ENCODE measurements around the gene VWF.
"Not testable (repeated sequence)": the region's sequence is repeated elsewhere in the genome, so short reads cannot be mapped to it uniquely, and the experiment has no call there.

Gene VWF

GRCh38 chr12:6029401-6029800 lies 95.1 kb downstream of the VWF start:
- FAIRE-seq, result no peak

DNA sequence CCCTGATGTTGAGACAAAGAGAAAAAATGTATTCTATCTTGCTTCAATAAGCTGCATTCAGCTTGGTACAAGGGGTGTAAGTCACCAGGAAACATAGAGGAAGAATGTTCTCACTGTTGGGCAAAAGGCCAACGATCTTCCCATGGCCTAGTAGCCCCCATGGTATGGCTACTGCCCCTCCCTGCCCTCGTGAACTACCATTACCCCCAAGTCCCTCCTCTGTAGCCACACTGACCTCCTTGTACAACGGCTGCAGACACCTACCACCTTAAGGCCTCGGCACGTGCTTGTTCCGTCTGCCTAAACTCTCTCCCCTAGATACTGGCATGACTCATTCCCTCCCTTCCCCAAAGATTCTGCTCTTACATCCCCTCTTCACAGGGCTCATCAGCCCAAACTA lies 97.5 kb downstream of the VWF start:
- no peak for FAIRE-seq

DNA sequence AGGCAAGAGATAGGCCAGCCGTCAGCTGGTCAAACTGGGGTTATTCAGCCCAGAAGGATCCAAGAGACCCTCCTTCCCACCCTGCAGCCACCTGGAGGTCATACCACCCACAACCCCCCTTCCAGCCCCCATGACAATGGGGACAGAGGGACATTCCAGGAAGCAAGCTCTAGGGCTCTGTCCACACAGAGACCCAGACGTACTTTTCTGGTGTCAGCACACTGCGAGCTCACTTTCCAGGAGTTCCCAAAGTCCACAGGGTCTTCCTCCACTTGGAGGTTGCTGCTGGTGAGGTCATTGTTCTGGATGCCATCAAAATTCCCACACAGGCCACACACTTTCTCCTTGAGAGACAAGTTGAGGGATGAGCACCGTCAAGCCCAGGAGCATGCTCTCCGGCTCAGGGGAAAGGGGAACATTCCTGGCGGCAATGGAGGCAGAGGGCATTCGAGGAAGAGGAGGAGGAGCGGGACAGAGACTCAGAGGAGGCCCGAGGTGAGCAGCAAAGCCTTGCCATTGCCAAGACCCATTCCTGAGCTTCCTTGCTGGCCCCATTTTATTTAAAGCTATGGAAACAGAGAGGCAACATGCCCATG lies 98.7 kb downstream of the VWF start:
- FAIRE-seq, result not testable (repeated sequence)

GRCh38 chr12:6024066-6024465 lies 100.4 kb downstream of the VWF start:
- FAIRE-seq, result not testable (repeated sequence)

GRCh38 chr12:6020930-6021329 lies 103.5 kb downstream of the VWF start:
- FAIRE-seq, result no peak

DNA sequence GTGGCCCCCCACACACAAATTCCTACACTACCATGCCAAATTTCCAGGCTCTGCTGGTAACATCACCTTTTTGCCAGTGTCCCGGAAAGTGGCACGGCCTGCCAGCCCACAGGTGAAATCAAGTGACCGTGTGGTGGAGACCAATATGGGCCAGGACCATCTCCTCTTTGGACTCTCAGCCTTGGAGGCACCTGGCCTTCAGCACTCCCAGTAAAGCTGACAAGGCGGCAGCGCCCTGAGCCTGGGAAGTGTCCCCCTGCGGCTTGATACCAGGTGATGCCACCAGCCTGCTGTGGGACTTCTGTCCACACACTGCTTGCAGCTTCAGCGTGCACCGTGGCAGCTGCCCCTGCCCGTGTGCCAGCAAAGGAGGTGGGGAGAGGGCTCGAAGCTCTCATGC lies 104.0 kb downstream of the VWF start:
- not testable (repeated sequence) for FAIRE-seq

DNA sequence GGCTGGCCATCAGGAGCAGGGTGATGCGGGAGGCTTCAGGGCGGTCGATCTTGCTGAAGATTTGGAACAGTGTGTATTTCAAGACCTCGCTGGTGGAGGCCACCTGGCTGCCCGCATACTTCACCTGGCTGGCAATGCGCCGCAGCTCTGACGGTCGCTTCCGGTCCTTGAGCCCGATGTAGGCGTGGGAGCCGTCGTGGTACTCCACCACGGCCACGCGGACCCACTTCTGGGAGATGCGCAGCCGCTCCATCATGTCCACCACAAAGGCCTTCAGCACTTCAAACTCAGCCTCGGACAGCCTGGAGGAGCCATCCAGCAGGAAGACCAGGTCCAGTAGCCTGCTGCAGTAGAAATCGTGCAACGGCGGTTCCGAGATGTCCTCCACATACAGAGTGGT lies 105.2 kb downstream of the VWF start:
- FAIRE-seq, result not testable (repeated sequence)

DNA sequence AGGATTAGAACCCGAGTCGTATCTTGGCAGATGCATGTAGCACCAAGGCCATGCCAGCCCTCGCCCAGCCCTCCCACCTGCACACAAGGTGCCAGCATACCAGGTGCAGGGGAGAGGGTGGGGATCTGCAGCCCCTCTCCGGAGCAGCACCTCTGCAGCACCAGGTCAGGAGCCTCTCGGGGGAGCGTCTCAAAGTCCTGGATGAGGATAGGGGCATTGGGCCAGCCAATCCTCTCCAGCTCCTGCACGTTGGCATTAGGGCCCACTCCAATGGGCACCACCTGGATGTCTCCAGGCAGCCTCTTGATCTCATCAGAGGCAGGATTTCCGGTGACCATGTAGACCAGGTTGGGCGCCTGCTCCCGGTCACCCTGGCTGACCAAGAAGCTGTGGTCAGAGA lies 106.2 kb downstream of the VWF start:
- FAIRE-seq, result no peak

DNA sequence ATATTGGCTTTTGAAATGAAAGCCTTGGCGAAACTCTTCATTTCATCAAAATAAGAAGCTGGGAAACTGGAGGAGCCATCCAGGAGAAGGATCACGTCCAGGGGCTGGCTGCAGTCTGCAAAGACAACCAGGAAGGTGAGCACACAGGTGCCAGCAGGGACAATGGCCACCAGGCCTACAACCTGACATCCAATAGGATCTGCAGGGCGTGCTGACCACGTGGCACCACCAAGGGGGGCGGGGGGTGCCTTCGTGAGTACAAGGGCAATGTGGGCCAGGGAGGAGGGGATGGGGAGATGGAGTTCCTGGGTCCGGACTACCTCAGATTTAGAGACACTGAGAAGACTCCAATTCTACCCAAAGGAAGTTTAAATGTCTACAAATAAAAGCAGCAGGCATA lies 107.7 kb downstream of the VWF start:
- no peak for FAIRE-seq

DNA sequence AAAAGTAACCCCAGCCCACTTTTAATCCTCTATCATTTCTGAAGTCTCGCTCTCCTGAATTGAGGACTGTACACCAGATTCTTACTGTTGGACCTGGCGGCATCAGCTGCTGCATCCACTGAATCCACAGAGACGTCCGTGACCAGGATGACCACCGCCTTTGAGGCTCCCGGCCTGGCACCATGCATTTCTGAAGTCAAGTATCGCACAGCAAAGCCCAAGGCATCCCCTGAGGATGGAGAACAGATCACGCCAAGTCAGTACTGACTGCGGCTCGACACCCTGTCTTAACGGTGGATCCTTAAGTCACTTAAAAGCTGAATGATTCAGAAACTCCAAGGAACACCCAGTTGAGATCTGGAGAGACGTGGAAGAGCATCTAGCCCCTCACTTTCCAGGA lies 108.5 kb downstream of the VWF start:
- FAIRE-seq, result not testable (repeated sequence)

DNA sequence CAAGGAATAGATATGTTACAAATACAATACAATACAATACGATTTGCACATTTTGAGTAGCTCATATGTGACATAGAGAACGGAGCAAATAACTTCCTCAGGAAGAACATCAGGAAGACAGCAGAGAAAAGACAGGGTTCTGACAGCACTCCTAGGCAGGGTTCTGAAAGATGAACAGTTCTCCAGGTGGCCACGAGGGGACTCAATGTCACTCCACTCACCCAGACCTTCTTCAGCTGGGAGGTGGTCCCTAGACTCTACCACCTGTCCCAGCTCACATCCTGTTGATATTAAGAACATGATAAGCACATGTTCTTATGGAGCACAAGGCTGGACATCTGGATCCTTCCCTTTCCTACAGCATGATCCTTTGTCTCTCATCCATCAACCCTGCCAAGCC lies 109.2 kb downstream of the VWF start:
- FAIRE-seq, result not testable (repeated sequence)

DNA sequence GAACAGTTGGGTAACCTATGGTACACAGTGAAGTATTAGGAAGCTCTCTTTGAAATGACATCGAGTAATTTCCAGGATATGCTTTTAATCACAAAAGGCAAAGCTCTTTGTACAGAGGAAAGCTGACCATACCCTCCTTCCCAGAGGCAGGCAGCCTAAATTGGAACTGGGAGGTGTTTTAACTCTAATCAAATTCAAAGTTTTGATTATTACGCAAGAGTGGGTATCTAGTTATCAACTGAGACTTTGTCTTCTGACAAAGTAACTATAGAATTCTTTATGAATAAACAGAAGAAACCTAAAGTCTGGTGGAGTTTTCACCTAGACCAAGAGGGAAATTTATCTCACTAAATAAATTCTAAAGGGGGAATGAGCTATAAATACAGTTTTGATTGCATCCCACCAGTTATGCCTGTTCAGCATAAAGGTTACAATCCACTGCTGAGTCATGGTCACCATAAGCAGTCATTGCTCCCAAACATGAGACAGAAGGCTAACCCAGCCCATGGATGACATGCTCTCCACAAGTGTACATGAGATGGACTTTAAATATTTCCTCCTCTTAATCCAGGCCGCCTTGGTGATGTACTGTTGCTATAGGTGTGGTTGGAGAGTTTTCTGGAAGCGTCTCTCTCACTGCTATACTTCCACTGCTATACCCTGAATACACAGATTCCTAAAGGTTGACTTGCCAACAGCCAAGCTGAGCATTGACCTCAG lies 113.7 kb downstream of the VWF start:
- not testable (repeated sequence) for FAIRE-seq

- no peak for FAIRE-seq
Measured at GRCh38 chr12:5997260-5997659, 127.2 kb downstream of the VWF start.

GRCh38 chr12:5996459-5996858 lies 128.0 kb downstream of the VWF start:
- no peak for FAIRE-seq

GRCh38 chr12:5989621-5990020 lies 134.8 kb downstream of the VWF start:
- no peak for FAIRE-seq

DNA sequence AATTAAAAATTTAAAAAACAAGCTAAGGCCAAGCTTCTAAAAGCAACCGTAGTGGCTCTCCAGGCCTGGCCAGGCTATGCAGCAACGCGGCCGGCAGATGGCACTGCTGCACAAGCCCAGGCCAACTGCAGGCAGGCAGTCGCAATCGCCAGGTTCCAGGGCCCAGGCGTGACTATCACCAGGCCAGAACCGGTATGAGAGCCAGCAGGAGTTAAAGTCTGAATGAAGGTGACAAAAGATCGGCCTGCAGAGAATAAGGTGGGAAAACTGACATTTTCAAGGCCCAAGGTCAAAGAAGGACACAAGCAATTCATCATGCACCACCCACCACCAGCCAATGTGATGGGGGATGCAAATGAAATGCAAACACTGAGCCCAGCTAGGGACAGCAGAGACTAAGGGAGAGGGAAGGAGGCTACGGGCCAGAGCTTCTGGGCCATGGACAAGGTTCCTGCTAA lies 135.8 kb downstream of the VWF start:
- peak; percentile 71 for FAIRE-seq

GRCh38 chr12:5988088-5988487 lies 136.4 kb downstream of the VWF start:
- FAIRE-seq, result no peak

DNA sequence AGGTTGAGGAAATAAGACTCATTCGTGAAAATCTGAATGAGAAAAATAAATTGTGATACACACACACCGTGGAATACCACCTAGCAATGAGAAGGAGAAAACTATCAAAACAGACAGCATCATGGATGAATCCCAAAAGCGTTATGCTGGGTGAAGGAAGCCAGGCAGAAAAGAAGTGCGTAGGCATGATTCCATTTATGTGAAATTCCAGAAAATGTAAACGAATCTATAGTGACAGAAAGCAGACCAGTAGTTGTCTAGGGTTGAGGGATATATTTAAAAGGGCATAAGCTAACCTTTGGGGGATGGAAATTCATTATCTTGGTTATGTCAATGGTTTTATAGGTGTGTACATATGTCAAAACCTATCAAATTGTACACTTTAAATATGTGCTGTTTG lies 136.9 kb downstream of the VWF start:
- no peak for FAIRE-seq

- no peak for FAIRE-seq
Measured at GRCh38 chr12:5985471-5985870, 139.0 kb downstream of the VWF start.

DNA sequence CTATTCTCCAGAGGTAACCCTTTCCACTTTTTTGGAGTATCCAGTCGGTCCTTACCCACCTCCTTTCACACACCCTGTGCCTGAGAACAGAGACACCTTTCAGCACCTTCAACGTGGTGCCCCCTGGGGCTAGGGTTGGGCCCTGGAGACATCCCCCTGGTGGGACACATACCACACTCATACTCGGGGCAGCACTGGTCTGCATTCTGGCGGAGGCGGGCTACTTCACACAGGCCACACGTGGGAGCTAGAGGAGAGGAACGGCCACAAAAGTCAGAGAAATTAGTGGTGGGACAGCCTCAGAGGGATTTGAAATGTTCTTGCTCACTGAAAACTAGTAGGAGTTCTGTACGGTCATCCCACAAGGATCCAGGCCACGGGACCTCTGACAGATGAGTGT lies 139.6 kb downstream of the VWF start:
- FAIRE-seq, result no peak

DNA sequence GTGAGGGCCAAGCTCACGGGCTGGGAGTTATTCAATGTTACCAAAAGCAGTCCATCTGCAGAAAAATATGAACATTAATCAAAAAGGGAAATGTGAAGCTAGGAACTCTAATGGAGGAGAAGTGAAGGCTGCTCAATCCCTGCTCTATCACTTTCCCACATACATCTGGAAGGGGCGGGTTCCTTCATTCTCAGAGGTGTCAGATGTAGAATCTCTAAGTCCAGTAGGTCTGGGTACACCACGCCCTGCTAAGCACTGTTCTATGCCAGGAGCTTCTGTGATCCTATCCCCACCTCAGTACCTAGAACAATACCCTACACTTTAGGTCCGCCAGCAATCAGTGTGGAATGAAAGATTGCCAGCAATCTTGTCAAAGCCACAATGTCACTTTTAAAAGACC lies 142.4 kb downstream of the VWF start:
- FAIRE-seq, result no peak

GRCh38 chr12:5977556-5977955 lies 146.9 kb downstream of the VWF start:
- FAIRE-seq, result no peak

- no peak for FAIRE-seq
Measured at GRCh38 chr12:5976711-5977110, 147.8 kb downstream of the VWF start.

DNA sequence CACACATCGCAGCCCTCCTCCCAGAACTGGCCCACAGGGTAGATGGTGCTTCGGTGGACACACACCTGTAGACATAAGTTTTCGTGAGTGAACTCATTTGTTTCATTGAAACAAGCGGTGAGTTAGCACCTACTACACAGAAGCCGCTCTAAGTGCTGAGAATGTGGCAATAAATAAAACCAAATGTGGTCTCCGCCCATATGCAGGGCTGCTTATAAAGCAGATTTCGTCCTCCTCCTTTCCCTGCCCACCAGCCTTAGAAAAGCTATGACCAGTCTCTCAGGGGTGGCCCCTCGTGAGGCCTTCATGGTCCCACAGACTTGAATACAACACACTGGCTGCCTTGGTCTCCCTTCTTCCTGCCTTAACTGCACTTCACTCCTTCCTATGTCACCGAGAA lies 148.3 kb downstream of the VWF start:
- FAIRE-seq, result no peak

Data from A204.1 (cell line).